HFFc6 (cell line): ENCODE measurements around the gene SLC16A5. TPM values are rescaled to one million over a fixed set of nuclear protein-coding genes. Genes with fewer than 3 reads are reported as not detected.

Experiments used
- DNase-seq: peaks from one replicate; pipeline ENCODE4 v3.0.0-alpha.2; 2018
- H3K27ac Mint-ChIP-seq: 2 replicates; pipeline ENCODE4 v1.8.0; 2020; ENCODE audit warnings: mild to moderate bottlenecking, mixed read lengths
- H3K27me3 Mint-ChIP-seq: 2 replicates; pipeline ENCODE4 v1.8.0; 2021; ENCODE audit warnings: mild to moderate bottlenecking, moderate library complexity, mixed read lengths; ENCODE audit not compliant: insufficient read depth
- H3K36me3 Mint-ChIP-seq: 2 replicates; pipeline ENCODE4 v1.8.0; 2021; ENCODE audit warnings: low read depth, mixed read lengths
- H3K4me1 Mint-ChIP-seq: 2 replicates; pipeline ENCODE4 v1.8.0; 2020; ENCODE audit warnings: low read depth, mixed read lengths
- H3K4me3 Mint-ChIP-seq: 2 replicates; pipeline ENCODE4 v1.8.0; 2020; ENCODE audit warnings: mild to moderate bottlenecking, moderate library complexity, mixed read lengths
- H3K9me3 Mint-ChIP-seq: 2 replicates; pipeline ENCODE4 v1.8.0; 2020; ENCODE audit warnings: mild to moderate bottlenecking, mixed read lengths
- total RNA-seq, 6 experiments: library from RNA; stranded (reverse); fragmentation: NEBNext Ultra II Directional; extraction: Animal tissue kit (Norgen Biotek cat#: 25700); gene quantifications; 2 replicates in 1 of 6; 3 replicates in 5 of 6; pipeline ENCODE4 v1.2.3, GENCODE V29; 2021
- TF ChIP-seq, protein P1 (sequence below): fragments of 200-600 bp; sonication (generic); IDR thresholded peaks from 2 replicates; pipeline ENCODE4 v1.5.0; 2021; ENCODE audit warnings: antibody characterized with exemption, mild to moderate bottlenecking

The SLC16A5 gene
- total RNA-seq, 6 experiments from 2014 or later: 13.9 to 25.0 (median 21.1) TPM

- H3K9me3 Mint-ChIP-seq: no peaks in the 10 kb centered on the region
These were observed 26.1 kb upstream of the SLC16A5 start for GRCh38 chr17:75061618-75062017.

DNA sequence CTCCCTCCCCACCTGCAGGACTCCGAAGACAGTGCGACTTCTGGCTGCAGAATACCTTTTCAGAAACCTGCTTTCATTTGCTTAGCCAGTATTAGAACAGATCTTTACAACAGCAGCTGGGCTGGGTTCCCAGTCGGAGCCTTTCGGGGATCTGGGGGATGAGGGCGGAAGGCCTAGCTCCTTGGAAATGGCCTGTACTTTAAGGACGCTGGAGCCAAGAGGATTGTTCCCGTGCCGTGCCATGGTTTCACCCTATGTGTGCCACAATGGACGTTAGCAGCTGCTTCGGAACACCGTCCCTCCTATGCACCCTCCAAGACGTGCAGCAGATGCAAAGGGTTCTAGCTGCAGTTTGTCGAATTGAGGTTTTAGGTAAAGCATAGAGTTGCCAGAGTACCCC is 24.6 kb upstream of the SLC16A5 start:
- no peaks in the 10 kb centered on the region for H3K9me3 Mint-ChIP-seq
- H3K4me3 Mint-ChIP-seq: no peak overlapping the region
- H3K27ac Mint-ChIP-seq: no peak overlapping the region
- peaks cover 6% of the 10 kb centered on the region for H3K36me3 Mint-ChIP-seq
- peaks cover 2% of the 10 kb centered on the region for H3K27me3 Mint-ChIP-seq
- H3K4me1 Mint-ChIP-seq: peaks cover 24% of the 10 kb centered on the region
- TF ChIP-seq, protein P1, sequence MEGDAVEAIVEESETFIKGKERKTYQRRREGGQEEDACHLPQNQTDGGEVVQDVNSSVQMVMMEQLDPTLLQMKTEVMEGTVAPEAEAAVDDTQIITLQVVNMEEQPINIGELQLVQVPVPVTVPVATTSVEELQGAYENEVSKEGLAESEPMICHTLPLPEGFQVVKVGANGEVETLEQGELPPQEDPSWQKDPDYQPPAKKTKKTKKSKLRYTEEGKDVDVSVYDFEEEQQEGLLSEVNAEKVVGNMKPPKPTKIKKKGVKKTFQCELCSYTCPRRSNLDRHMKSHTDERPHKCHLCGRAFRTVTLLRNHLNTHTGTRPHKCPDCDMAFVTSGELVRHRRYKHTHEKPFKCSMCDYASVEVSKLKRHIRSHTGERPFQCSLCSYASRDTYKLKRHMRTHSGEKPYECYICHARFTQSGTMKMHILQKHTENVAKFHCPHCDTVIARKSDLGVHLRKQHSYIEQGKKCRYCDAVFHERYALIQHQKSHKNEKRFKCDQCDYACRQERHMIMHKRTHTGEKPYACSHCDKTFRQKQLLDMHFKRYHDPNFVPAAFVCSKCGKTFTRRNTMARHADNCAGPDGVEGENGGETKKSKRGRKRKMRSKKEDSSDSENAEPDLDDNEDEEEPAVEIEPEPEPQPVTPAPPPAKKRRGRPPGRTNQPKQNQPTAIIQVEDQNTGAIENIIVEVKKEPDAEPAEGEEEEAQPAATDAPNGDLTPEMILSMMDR: no peak
- DNase-seq: no peak

More at GRCh38 chr17:75061618-75062017, 26.1 kb upstream of the SLC16A5 start:
- Mint-ChIP-seq H3K36me3 (peaks cover 7% of the 10 kb centered on the region), H3K27me3 (peaks cover 2% of the 10 kb centered on the region), H3K27ac (no peak overlapping the region), H3K4me1 (peaks cover 23% of the 10 kb centered on the region), H3K4me3 (no peak overlapping the region)
- TF ChIP-seq, protein P1: no peak
- DNase-seq: no peak

- no peak overlapping the region for H3K4me3 Mint-ChIP-seq
- H3K27me3 Mint-ChIP-seq: peaks cover 2% of the 10 kb centered on the region
- H3K4me1 Mint-ChIP-seq: peaks cover 24% of the 10 kb centered on the region
- TF ChIP-seq, protein P1: no peak; the same call in 1 of the 2 replicates
- H3K36me3 Mint-ChIP-seq: peaks cover 6% of the 10 kb centered on the region
- no peaks in the 10 kb centered on the region for H3K9me3 Mint-ChIP-seq
- DNase-seq: no peak
- H3K27ac Mint-ChIP-seq: no peak overlapping the region
These were observed 24.1 kb upstream of the SLC16A5 start for GRCh38 chr17:75063626-75064025.

DNA sequence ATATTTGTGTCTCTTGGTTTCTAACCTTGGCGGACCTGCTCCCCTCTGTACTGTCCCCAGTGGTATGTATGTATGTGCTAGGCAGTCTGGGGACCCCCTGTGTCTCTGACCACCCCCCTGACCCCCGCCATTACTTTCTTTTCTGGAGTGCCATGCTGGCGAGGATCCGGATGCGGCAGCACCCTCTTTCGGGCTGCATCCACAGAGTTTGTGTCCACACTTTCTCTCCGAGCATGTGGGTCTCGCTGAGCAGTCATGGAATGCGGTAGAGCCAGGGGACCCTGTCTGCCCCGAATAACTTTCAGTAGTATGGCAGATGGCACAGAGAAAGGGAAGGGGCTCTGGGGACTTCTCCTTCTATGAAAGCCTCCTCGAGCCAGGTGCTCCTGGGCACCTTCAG is 23.7 kb upstream of the SLC16A5 start:
- H3K36me3 Mint-ChIP-seq: peaks cover 6% of the 10 kb centered on the region
- no peak overlapping the region for H3K27ac Mint-ChIP-seq
- no peak for DNase-seq
- no peak overlapping the region for H3K4me3 Mint-ChIP-seq
- peaks cover 24% of the 10 kb centered on the region for H3K4me1 Mint-ChIP-seq
- no peaks in the 10 kb centered on the region for H3K9me3 Mint-ChIP-seq
- peaks cover 2% of the 10 kb centered on the region for H3K27me3 Mint-ChIP-seq
- TF ChIP-seq, protein P1: no peak

GRCh38 chr17:75064460-75064859 is 23.3 kb upstream of the SLC16A5 start:
- Mint-ChIP-seq H3K9me3 (no peaks in the 10 kb centered on the region), H3K27ac (no peak overlapping the region), H3K4me3 (no peak overlapping the region), H3K36me3 (peaks cover 6% of the 10 kb centered on the region), H3K4me1 (peaks cover 24% of the 10 kb centered on the region), H3K27me3 (peaks cover 2% of the 10 kb centered on the region)
- DNase-seq: no peak
- TF ChIP-seq, protein P1: no peak
